Kidney (tissue), 14 donors: ENCODE results near the gene MCU. TPM values are rescaled to one million over a fixed set of nuclear protein-coding genes. Genes with fewer than 3 reads are reported as not detected.

Experiments used
- DNase-seq, 5 donors: peaks; one replicate each; pipeline ENCODE4 v3.0.0-alpha.2; 2013 to 2020
- FAIRE-seq: peaks from 2 replicates; lab custom pipeline; 2012; peaks lifted over from hg19 to GRCh38; lab: Jason Lieb, UNC
- H3K27ac ChIP-seq, 2 donors: one replicate each; pipeline ENCODE4 v1.7.0; 2013; ENCODE audit warnings: low read depth in 2 of 2, low read length in 2 of 2, inconsistent platforms in 1 of 2
- H3K27me3 ChIP-seq: one replicate; pipeline ENCODE4 v1.7.1; 2013; ENCODE audit warnings: low read length, inconsistent platforms; ENCODE audit not compliant: control insufficient read depth, insufficient read depth
- H3K36me3 ChIP-seq, 3 donors: one replicate each; pipeline versions ENCODE4 v1.7.0 to v1.7.1; 2013; ENCODE audit warnings: low read length in 3 of 3, control low read depth in 1 of 3, inconsistent platforms in 1 of 3; ENCODE audit not compliant: insufficient read depth in 3 of 3, control insufficient read depth in 2 of 3
- H3K4me1 ChIP-seq, 3 donors: one replicate each; pipeline versions ENCODE4 v1.7.0 to v1.7.1; 2013; ENCODE audit warnings: low read length in 3 of 3, inconsistent platforms in 1 of 3, low read depth in 1 of 3; ENCODE audit not compliant: control insufficient read depth in 2 of 3, insufficient read depth in 2 of 3
- H3K4me3 ChIP-seq, 3 donors: one replicate each; pipeline versions ENCODE4 v1.7.0 to v1.8.1; 2013; ENCODE audit warnings: low read length in 3 of 3, control low read depth in 1 of 3, inconsistent platforms in 1 of 3
- H3K9ac ChIP-seq, 3 donors: one replicate each; pipeline versions ENCODE4 v1.7.0 to v1.7.1; 2013; ENCODE audit warnings: low read length in 3 of 3, control low read depth in 1 of 3, inconsistent platforms in 1 of 3
- H3K9me3 ChIP-seq, 3 donors: one replicate each; pipeline versions ENCODE4 v1.7.0 to v1.7.1; 2013; ENCODE audit warnings: low read length in 3 of 3, control low read depth in 1 of 3, inconsistent platforms in 1 of 3; ENCODE audit not compliant: control insufficient read depth in 2 of 3, insufficient read depth in 1 of 3
- intact Hi-C: fragments of 100-400 bp; cut with DNase I; formaldehyde crosslinking; loops from one replicate; pipeline ENCODE4 v1.11.1; 2022
- polyA plus RNA-seq: library from polyadenylated mRNA; stranded (reverse); fragments of 350-450 nt; fragmentation: Illumina TruSeq; extraction: RNeasy Lipid Tissue Mini Kit (QIAGEN cat#74804); gene quantifications from one replicate; pipeline ENCODE4 v1.2.3, GENCODE V29; 2014; ENCODE audit warnings: low read depth, low replicate concordance; ENCODE audit not compliant: insufficient read depth
- total RNA-seq: library from RNA; stranded (reverse); fragmentation: NEBNext Ultra II Directional; extraction: Animal tissue kit (Norgen Biotek cat#: 25700); gene quantifications from one replicate; pipeline ENCODE4 v1.2.1, GENCODE V29; 2021
- TF ChIP-seq, protein P1 (sequence below): IDR thresholded peaks from 3 replicates; pipeline ENCODE4 v1.5.1; 2012; ENCODE audit warnings: mild to moderate bottlenecking, moderate library complexity, borderline replicate concordance; ENCODE audit not compliant: insufficient read depth; ENCODE audit errors: extremely low read depth
- donor health status: control.
- donor health status: control.
- donor health status: control.
- donor health status: control.
- donor health status: control.
- donor health status: DM: yes; HTN: yes; CAD: no.
- donor health status: Normal renal cell carcinoma (clear cell type).

MCU gene
- total and polyA plus RNA-seq, 2 donors from 2014 or later = 18.6 to 37.6 TPM

DNA sequence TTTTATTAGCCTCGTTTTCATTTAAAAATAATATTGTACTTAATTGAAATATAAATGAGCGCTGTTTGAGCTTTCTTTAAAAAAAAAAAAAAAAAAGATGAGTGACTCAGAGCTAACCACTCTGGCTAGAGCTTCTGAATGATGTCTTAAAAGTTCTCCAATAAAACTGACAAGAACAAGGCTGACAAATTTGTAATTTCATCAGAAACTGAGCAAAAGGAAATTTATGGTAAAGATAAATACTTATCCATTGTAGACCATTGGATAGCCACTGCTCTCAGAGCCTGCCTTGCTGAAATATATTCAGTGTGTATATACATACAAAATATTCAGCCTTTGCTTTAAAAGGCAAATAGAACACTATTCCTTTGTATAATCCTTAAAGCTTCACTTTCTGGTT lies 110.4 kb downstream of the MCU start:
- intact Hi-C loops = no loop called here
- Histone ChIP-seq H3K27ac (no peak overlapping the region), H3K27me3 (no peaks in the 10 kb centered on the region), H3K36me3 (no peaks in the 10 kb centered on the region), H3K9me3 (no peaks in the 10 kb centered on the region), H3K4me3 (no peak overlapping the region), H3K9ac (no peak overlapping the region), H3K4me1 (no peaks in the 10 kb centered on the region)
- DNase-seq (no peak), FAIRE-seq (no peak)
- TF ChIP-seq, protein P1, sequence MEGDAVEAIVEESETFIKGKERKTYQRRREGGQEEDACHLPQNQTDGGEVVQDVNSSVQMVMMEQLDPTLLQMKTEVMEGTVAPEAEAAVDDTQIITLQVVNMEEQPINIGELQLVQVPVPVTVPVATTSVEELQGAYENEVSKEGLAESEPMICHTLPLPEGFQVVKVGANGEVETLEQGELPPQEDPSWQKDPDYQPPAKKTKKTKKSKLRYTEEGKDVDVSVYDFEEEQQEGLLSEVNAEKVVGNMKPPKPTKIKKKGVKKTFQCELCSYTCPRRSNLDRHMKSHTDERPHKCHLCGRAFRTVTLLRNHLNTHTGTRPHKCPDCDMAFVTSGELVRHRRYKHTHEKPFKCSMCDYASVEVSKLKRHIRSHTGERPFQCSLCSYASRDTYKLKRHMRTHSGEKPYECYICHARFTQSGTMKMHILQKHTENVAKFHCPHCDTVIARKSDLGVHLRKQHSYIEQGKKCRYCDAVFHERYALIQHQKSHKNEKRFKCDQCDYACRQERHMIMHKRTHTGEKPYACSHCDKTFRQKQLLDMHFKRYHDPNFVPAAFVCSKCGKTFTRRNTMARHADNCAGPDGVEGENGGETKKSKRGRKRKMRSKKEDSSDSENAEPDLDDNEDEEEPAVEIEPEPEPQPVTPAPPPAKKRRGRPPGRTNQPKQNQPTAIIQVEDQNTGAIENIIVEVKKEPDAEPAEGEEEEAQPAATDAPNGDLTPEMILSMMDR = no peak

DNA sequence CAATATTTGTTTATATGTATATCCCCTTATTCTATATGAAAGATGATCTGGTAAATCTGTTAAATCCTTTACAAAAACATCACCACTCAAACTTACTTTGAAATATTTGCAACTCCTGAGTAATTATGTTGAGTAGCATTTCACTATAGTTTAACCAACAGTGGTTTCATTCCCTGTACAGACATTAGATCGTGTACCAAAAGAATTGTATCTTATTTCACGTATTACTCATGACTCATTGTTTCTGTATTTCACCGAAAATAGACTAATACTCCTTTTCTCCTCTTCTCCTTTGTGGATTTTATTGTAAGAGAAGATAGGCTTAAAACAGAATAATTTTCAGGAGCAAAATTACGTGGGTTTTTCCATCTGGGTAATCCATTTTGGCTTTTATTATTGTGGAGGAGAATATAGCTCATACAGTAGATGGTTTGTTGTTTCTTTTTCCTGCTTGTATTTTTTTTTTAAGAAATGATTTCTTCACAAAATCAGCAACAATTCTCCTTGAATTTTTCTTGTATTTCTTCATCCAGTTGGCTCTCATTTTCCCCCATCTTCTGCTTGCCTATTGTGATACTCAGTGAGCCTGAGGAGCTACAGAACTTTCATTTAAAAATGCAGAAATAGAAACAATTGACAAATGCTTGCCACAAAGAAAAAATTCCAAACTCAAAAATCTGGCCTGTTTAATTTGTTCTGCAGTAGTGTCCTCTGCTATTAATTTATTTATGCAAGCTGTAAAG lies 111.0 kb downstream of the MCU start:
- TF ChIP-seq, protein P1 = no peak
- H3K9ac ChIP-seq = no peak overlapping the region
- DNase-seq (no peak), FAIRE-seq (no peak)
- H3K4me1 ChIP-seq = no peaks in the 10 kb centered on the region
- no peak overlapping the region for H3K4me3 ChIP-seq
- no peaks in the 10 kb centered on the region for H3K9me3 ChIP-seq
- intact Hi-C loops = no loop called here
- no peak overlapping the region for H3K27ac ChIP-seq
- no peaks in the 10 kb centered on the region for H3K27me3 ChIP-seq
- no peaks in the 10 kb centered on the region for H3K36me3 ChIP-seq

DNA sequence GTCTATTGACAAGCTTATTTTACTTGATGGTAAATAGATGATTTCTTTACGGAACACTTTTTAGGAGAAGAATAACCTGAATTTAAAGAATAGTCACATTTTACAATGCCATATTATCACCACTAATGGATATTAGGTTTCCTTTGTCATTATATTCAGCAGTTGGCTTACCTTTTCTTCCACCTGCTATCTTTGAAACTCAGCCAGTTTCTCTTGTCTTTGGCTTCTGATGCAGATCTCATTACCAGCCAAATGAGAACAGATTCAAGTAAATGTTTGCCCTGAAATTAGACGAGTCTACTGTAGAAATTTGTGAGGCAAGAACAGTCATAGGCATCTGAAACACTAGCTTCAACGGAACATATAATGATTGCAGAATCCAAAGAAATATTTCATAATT lies 116.1 kb downstream of the MCU start:
- intact Hi-C loops = no loop called here
- no peak overlapping the region for H3K4me3 ChIP-seq
- H3K27me3 ChIP-seq = no peaks in the 10 kb centered on the region
- no peaks in the 10 kb centered on the region for H3K9me3 ChIP-seq
- DNase-seq = no peak
- no peaks in the 10 kb centered on the region for H3K36me3 ChIP-seq
- H3K27ac ChIP-seq = no peak overlapping the region
- no peak for FAIRE-seq
- TF ChIP-seq, protein P1 = no peak
- H3K9ac ChIP-seq = no peak overlapping the region
- no peaks in the 10 kb centered on the region for H3K4me1 ChIP-seq
